Stimulated activated CD4-positive, alpha-beta T cell treated with anti-CD3 and anti-CD28 coated beads, TNF-alpha, amount 100 ng/mL, for 4 hours (primary cell): ENCODE data around the gene ATG2A.

Experiments used
- DNase-seq, 3 experiments: peaks; one replicate each; pipeline ENCODE4 v3.0.0-alpha.2; 2020; ENCODE audit warnings: low read depth in 3 of 3

Gene ATG2A

DNA sequence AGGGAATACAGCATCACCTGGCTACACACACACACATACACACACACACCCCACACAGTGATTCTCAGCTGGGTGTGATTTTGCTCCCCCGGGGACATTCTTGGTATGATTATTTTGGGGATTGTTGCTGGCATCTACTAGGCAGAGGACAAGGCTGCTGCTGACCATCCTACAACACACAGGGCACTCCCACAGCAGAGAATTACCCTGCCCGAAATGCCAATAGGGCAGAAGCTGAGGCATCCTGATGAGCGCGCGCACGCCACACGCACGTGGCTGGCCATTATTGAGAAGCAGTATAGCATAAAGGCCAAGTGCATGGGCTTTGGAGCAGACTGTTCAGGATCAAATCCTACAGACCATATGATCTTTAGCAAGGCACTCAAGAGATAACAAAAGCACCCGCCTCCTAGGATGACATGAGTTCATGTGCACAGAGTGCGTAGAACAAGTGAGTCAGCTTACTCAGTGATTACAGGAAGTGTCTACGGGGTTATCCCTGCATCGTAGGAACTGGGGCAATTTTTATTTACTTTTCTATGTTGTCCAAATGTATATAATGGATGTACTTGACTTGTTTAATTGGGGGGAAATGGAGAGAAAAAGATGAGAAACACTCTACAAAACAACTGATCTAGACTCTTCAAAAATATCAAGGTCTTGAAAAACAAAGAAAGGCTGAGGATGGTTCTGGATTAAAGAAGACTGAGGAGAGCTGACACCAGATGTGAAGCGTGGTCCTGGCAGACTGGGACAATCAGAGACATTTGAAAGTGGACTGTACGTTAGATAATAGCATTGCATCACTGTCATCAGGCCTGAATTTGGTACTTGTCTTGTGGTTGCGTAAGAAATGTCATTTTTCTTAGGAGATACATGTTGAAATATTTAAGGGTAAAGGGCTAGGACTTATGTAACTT is 31.4 kb downstream of the ATG2A start:
- DNase-seq: no peak

DNA sequence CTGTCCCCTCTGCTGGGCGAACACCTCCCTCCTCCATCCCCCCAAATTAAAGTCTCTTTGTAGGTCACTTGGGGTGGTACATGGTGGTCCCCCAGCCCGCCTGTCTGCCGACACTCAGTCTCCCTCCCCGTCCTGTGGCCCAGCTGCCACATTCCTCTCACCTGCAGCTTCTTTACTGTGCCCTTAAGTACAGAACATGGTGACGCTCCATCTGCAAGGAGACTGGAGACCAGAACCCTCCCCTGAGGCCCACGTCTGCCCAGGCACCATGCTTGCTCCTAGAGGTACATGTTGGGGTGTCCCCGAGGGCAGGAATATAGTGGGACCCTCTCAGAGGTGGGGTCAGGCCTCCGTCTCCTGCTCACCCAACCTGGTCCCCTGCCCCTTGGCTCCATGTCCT is 33.0 kb downstream of the ATG2A start:
- no peak for DNase-seq

DNA sequence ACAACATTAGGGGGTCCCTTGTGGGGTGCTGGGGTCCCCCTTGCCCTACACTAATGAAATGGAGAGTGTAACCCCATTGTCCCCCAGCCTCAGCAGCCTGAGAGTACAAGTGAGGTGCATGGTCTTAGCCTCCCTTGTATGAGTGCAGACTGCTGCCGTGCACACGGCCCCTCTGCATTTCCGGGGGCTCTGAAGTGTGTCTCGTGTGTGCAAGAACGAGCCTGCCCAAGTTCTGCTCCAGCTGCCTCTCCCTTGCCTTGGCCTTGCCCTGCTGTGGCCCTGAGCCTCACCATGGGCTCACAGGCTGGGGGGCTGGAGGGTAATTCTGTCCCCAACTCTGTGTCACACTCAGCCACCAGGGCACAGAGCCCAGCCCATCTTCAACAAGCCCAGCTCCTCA is 33.4 kb downstream of the ATG2A start:
- no peak for DNase-seq

DNA sequence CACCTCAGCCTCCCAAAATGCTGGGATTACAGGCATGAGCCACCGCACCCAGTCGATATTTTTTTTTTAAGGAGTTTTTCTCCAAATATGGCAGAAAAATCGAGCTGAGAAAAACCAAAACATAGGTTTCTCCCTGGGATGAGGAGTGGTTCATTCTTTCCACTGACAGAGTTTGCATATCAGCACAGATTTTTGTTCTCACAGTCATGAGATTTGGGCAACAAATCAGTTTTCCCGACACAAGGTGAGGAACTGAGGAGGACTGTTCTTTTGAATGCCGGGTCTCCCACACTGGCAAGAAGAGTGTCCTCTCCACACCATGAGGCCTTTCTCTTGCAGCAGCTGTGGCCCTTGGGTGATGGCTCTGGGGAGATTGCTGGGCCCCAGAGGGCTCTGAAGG is 34.8 kb downstream of the ATG2A start:
- DNase-seq: no peak

DNA sequence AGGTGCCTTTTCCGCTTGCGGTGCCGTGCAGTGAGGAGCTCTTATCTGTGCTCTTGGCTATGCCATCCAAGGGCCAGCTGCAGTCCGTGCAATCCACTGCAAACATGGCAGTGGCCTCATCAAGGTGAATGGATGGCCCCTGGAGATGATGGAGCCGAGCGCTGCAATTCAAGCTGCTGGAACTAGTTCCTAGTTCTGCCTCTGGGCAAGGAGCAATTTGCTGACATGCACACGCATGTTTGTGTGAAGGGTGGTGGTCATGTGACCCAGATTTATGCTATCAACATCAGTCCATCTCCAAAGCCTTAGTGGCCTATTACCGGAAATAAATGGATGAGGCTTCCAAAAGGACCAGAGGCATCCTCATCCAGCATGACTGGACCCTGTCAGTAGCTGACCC is 35.5 kb downstream of the ATG2A start:
- DNase-seq: no peak

DNA sequence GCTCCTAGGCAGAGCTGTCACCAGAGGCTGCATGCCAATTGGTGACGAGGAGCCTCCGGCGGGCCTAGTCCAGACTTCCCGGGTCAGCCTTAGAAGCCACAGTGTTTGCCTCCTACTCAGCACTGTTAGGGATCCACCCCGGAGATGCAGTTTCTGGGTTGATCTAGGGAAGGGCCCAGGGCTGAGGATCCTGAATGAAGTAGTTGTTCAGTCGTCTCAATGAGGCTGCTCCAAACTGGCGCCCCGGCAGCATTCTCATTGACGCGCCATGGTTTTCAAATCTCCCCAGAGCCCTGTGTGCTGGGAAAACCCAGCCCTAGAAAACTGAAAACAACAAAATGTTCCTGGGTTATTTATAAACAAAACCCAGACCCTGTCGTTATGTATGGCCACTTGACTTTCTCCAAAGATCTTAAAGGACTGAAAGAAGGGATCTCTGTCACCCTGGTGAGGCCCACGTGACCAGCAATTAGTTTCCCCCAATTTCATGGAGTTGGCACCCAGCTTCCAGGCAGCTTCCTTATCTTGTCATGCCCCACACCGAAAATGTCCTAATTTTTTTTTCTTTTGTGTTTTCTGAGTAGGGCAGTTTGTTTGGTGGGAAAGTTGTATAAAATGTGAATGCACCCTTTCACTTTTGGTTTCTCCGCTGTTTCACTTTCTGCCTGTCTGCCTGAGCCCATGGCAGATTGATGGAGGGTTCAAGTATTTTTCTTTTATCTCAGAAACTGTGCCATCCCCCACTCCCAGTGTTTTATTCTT is 36.6 kb downstream of the ATG2A start:
- no peak for DNase-seq

DNA sequence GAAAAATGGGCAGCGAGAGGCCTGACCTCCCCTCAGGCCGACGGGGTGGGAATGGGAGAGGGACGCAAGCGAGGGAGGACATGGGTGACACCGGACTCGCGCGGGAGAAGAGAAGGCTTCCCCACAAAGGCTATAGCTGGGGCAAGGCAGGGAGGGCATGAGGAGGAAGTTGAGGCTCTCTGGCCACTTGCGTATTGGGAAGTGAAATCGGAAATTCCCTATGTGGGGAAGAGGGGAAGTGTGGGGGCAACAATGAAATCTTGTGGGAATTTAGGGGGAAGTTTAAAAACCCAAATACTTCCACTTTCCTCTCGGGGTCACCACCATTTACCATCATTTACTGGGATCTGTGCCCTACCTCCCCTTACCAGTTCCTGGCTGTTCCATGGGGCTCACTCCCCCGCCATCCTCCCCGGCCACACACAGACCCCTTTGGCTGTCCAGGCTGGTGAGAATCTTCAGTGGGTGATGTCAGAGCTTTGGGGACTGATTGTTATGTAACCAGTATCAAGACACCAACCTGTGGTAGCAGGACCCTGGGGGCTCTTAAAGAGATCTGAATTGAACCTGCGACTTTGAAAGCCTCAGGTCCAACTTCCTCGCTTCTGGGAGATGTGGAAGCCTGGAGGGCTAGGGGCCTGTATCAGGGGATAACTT is 37.6 kb downstream of the ATG2A start:
- DNase-seq: no peak

DNA sequence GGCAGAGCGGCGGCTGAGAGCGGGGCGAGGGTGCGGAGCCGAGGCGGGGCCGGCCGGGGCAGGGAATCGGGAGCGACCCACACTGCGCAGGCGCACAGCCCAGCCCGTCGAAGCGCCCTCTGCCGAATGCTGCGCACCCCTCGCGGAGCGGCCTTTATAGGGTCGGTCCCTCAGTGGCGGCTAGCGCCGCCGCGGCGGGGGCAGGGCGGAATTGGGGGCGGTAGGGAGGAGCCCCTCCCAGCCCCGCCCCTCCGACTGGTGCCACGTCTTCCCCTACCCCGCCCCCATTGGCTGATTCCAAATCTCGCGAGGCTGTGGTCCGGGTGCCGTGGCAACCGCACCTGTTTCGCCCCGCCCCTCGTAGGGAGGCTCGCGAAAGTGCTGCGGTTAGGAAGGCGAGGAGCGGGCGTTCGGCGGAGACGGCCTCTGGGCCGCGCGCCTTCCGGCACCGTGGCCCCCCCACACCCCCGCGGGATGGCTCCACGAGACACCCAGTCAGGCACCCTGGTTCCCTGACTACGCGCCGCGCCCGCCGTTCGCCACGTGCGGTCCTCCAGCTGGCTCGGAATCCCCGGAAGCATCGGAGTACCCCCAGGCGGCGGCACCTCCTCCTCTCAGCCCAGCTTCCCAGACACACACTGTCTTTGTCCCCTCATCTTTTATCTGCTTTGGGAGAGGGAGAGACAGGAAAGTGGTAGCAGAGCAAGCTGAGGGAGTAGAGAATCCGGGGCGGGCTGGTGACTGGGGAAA is 38.3 kb downstream of the ATG2A start, which contains the start of gene EHD1:
Gene EHD1 (minus strand): TSS at position 128 of the 750 bp plus-strand sequence. CDS start 157 bp downstream, outside the sequence.
- peak; percentile 97 to 100 (median 100) for DNase-seq

DNA sequence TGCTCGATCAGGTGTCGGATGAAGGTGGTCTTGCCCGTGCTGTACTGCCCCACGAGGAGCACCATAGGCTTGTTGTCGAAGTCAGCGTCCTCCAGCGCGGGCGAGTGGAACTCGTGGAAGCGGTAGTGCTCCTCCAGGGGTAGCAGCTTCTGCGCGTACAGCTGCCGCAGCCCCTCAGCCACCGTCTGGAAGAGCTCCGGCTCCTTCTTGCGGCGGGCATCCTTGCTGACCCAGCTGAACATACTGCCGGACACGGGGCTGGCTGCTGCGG is 38.9 kb downstream of the ATG2A start:
- no peak for DNase-seq

DNA sequence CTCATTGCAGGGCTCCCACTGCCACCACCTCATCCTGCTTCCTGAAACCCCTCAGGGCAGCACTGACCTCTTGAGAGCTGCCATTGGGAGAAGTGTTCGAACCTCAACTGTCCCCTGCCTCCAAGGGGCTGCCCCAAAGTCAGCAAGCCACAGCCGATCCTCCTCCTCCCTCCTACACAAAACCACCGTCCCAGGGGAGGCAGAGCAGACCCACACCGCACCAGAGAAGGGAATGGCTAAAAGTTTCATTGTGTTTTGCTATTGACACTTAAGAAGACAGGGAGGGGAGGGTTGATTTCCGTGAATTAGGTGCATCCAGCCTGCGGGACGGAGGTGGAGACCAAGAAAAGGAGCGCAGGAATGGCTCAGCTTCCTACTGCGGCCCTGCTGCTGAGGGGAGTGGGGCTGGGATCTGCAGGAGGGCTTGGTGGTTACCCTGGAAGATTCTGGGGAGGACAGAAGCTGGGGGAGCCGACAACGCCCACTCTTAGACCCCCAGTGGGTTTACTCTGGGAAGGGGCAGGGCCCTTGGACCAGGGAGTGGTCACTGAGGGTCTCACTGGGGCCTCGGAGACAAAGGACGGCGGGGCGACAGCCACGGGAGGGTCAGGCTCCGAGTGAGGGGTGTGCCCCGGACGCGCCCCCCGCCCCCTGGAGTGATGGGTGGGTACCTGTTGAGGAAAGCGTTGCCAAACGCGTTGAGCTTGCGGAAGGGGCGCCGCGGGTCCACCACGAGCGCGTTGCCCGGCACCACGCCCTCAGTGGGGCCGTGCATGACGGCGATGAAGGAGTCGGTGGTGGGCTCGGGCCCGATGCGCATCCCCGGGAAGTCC is 39.4 kb downstream of the ATG2A start:
- no peak for DNase-seq

DNA sequence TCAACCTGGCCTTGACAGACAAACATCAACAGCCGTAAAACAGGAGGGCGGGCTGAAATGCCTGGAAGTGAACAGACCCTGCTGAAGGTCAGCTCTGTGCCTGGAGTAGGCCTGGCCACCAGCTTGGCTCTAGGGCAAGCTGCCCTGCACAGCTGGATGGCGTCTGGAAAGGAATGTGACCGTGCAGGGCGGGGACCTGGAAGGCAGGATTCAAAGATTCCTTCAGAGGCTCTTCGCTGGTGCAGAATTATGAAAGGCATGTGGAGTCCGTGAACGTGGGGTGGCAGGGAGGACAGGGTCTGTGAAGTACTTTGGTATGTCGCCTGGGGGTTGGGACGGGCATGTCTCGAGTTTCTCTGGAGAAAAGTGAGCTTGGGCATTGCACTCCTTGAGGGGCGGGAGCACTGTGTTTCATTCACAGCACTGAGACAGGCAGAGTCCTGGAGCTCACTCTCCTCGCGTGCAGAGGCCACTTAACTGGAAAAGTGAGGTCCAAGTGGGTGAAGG is 40.1 kb downstream of the ATG2A start:
- no peak for DNase-seq

DNA sequence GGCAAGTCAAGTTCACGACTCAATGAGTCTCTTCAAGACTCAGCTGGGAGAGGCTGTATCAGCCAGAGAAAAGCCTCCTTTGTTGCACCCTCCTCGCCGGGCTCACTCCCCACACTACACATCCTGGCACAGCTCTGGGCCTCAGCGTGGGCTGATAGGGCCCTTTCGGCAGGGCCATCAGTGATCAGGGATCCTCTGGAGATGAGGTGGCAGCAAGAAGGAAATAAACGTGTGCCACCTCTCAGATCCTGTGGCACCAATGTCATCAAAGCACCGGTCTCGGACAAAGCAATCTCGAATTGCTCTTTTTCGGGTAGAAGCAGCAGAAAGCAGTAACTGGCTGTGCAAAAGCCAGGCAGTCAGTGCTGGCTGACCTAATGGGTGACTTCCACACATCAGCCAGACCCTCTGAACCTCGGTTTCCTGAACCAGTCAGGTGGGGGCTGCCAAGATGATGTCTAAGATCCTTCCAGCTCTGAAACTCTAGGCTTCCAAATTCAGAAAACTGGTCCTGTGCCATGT is 40.7 kb downstream of the ATG2A start:
- DNase-seq: no peak

DNA sequence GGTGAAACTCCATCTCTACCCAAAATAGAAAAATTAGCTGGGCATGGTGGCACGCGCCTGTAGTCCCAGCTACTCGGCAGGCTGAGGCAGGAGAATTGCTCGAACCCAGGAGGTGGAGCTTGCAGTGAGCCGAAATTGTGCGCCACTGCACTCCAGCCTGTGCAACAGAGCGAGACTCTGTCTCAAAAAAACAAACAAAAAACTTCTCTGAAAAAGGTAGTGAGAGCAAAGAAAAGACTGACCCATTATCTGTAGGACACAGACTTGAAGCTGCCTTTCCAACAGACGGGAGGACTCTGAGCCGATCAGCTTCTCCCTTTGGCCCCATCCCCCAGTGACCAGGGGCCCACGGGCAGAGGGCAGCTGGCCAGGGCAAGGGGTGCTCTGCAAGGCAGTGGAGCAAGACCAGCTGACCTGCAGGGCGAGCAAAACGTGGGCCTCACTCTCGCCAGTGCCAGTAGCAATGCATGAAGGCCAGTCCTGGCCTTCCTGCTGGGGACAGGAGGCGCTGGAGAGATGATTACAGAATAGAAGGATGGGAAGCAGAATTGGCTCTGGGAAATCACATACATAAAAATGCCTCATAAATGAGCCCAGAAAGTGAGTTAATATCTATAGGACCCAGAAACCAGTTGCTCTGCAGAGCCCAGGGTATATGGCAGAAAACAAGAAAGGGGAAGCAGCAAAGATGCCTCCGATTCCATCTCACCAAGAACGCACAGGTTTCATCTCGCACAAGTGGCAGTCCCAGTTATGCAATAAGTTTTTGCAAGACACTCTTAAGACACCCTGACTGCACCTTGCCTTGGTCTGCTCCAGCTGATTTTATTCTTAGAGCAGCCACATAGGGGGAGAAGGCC is 41.4 kb downstream of the ATG2A start:
- DNase-seq: no peak

DNA sequence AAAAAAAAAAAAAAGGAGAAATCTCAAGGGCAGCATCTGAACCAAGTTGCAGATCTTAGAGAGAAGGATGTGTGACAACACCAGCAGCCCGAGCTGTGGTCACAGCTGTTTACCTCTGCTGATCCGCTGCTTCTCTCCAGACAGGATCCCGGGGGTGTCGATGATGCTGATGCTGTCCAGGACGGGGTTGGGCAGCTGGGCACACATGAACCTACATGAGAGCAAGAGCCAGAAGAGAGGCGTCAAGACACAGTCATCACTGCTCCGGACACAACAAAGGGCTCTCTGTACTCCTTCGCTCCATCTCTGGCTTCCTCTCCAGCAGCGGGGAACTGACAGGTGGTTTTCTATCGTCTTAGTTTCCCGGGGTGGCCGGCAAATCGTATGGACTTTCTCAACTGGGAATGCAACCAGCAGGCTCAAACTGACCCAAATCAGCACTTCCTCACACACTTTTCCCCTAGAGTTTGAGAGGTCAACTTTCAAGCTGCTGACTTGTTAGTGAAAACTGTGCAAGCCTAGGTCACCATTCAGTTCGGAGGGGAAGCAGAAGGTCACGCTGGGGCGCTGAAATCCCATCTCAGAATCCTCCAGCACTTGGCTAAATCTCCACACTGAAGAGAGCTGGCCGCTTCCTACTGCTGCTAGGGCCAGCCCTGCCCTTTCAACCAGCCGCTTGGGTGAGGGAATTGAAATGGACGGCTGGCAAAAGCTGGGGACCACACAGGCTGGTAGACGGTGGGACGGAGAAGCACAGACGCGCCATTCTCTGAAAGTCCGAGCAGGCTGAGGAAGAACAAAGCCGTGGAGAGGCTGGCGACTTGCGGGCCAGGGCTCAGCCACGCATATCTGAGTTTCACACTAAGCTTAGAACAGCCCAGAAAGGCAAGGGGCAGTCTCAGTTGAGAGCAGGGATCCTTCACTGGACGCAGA is 42.4 kb downstream of the ATG2A start:
- DNase-seq: no peak

DNA sequence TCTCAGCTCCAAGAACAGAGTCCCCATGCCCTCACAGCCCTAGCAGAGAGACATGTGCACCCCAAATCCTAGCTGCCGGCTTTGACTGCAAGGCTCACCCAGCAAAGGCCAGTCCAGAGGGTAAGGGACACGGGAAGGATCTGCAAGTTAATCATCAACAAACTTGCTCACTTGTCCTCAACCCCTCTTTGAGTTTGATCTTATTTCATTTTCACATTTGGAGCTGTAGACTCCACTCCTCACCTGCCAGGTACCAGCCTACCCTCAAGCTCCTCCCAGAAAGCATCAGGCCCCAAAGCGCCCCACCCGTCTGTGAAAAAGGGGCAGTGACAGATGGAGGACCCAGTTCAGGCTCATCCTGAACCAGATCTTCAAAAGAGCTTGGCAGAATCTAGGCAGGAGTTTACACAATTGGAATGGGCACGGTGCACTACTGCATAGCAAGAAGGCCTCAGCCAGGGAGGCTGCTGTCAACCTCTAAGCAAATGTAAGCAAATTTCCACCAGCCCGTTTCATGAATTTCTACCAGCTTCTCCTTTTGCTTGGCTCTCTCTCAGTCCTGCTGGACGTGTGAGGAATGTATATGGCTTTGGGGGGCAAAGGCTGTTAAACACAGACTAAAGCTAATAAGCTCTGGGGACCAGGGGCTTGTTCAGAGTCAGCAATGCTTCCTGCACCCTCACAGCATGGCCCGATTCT is 44.1 kb downstream of the ATG2A start:
- DNase-seq: no peak

DNA sequence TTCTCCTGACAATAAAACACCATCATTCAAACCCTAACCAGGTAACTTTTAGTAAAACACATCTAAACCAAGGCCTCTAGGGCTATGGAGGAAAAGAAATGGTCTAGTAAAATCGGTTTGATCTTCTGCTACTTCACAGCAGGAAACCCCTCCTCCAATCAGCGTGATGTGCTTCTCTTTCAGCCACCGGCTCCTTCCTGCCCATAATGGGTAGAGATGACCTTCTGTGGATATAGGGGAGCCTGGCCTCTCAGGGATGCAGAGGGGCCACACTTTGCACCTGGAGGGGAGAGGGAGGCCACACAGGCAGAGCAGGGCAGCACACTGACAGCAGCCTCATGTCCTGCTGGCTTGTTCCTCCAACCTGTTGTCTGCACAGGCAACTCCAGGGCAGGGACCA is 45.5 kb downstream of the ATG2A start:
- DNase-seq: no peak

DNA sequence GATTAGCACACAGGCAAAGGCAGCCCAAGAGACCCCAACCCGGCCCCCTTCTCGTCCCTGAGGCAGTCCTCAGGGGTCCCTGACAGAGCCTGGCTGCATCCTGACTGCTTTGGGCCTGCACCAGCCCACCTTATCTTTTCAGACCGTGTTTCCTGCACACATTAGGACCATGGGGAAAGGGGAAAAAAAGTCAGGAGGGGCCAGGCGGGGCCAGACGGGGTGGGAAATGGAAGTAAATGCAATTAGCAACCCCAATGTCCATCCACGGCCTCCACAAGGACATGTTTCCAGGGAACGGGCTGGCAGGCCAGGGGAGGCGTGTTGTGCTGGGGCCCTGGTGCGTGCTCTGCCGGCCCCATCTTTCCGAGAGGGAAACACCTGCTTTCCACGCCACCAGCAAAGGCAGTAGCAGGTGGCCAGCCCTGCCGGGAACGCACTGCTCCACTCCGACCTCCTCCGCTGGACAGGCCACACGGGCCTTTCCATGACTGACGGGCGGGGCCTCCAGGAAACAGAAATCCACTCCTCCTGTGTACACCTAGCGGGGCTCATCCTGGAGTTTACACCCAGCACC is 46.0 kb downstream of the ATG2A start:
- DNase-seq: no peak
